IMR-90 (cell line): ENCODE data around the gene CLC.

Experiments used
- CTCF ChIP-seq: conservative IDR thresholded peaks from 2 replicates; pipeline ENCODE4 v1.5.1; 2012; ENCODE audit warnings: mild to moderate bottlenecking, low read depth, low read length, improper control_type of control experiment
- USF2 ChIP-seq: fragments of 150-350 bp; IDR thresholded peaks from 2 replicates; pipeline ENCODE4 v1.6.1; 2017; ENCODE audit warnings: mild to moderate bottlenecking, antibody characterized with exemption, low read length, low read depth

GRCh38 chr19:39710333-39710890, 27.4 kb downstream of the CLC start:
- TF ChIP-seq CTCF (no peak), USF2 (no peak)
